ENCODE measurements around the gene MCM3.

Gene MCM3

DNA sequence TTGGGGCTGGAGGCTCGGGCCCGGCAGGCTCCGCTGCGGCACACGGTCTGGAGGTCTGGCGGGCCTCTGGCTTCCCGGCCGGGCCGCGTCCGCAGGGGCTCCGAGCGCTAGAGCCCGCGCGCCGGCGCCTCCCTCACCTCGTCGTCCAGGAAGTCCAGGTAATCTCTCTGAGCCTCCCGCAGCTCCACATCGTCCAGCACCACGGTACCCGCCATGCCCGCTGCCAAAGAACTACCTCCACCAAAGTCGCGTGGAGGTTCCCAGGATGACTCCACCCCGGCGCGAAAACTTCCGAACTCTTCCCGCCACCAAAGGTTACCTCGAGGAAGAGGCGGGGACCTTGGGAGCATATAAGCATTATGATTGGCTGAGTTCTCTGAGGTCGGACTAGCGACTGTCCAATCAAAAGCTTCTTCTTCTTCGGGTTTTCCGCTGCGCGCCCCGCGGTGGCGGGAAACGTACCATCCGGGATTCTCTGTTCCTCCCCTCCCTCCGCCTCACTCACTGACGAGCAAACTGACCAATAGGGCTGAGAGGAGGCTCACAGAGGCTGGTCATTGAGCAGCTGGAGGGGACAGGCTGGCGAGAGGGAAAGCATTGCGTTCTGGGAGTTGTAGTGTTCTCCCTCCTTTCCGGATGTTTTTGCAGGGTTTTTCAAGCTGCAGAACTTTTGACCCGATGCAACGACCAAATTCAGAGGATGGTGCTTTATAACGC, at the start of gene MCM3:
Gene MCM3 (minus strand): TSS at position 283 of the 717 bp plus-strand sequence. CDS start 68 bp downstream, at position 215.
- DNase-seq: peak; percentile 98

DNA sequence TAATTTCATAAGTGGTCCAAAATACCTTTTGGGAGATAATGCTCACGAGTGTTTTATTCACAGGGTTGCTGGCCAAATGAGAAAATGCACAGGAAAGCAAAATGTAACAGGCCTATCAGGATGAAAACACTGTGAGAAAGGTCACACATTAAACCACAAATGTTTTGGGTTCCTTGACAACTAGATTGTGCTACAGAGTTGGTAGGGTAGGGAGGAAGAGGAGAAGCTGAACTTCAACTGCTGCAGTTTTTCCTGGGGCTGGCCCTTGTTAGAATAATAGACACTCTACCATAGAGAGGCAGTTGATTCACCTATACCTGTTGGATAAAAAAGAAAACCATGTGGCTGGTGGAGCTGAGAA, 49.3 kb upstream of the MCM3 start:
- DNase-seq: no peak

DNA sequence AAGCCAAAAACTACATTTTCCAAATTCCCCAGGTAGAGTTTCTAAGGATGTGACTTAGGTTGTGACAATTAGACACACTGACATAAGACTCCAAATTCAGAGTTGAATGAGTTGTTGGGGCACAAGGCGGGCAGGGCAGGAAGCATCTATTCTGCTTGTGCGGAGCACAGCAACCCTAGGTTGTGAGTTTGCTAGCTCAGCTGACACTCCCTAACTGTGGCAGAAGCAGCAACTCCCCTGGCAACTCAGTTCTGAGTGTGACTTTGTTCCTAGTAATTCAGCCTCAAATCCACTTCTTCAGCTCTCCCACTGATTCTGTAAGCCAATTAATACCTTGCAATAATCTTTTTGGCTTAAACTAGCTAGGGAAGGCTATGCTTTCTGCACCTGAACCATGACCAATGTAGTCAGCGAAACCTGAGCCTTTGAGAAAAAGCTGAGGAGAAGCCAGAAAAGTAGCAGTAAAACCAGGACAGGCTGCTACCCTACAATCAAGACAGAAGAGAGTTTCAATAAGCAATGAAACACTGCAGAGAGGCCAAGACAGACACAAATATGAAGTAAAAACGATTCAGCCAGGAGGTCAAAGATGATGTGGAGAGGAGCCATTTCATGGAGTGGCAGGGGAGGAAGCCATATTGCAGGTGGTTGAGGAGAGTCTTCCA, 47.4 kb upstream of the MCM3 start:
- DNase-seq: no peak

DNA sequence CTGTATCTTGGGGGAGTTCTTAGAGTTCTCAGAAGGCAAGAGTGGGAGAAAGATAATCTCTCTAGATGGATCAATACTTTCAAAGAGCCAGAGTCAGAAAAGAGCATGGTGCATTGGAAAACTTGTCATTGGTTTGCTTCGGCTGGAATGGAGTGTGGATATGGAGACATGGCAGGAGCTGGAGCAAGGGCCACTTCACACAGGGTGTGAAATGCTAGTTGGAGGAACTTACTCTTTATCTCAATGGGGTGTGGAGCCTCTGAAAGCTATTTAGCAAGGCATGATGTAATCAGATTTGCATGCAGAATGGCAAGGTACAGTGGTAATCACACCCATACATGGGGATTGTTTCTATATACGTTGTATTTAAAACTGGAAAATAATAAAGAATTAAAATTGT, 45.9 kb upstream of the MCM3 start:
- DNase-seq: no peak

DNA sequence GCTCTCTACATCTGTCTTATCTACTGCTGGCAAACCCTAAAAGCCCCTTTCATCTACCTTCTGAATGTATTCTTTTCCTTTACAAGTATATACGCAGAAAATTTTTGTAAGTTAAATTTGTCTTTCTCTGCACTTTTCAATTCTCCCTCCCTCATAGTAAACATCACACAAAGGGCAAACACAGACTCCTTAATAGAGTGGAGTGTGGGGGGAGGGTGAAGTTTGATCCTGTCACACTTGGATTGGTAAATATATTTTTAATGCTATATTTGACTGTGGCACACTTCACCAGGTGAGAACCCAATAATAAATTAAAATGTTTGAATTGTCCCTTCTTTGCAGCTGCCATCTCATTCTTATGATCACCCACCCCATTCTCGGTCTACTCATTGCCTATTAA, 44.2 kb upstream of the MCM3 start:
- DNase-seq: no peak

DNA sequence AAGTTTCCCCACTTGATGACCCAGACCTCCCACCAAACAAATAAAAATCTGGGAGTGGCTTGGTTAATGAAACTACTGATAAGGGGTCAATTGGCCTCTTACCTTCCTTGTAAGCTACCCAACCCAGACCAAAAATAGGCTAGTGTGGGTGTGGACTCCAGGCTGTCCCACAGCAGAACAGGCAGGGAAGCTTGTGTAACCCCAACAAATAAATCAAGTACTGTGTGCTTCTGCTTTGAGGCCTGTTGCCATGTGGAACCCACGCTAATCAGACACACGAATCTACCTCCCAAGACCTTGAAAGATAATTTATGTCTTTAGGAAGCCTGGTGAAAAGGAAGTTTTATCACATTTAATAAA, 43.7 kb upstream of the MCM3 start:
- no peak for DNase-seq

DNA sequence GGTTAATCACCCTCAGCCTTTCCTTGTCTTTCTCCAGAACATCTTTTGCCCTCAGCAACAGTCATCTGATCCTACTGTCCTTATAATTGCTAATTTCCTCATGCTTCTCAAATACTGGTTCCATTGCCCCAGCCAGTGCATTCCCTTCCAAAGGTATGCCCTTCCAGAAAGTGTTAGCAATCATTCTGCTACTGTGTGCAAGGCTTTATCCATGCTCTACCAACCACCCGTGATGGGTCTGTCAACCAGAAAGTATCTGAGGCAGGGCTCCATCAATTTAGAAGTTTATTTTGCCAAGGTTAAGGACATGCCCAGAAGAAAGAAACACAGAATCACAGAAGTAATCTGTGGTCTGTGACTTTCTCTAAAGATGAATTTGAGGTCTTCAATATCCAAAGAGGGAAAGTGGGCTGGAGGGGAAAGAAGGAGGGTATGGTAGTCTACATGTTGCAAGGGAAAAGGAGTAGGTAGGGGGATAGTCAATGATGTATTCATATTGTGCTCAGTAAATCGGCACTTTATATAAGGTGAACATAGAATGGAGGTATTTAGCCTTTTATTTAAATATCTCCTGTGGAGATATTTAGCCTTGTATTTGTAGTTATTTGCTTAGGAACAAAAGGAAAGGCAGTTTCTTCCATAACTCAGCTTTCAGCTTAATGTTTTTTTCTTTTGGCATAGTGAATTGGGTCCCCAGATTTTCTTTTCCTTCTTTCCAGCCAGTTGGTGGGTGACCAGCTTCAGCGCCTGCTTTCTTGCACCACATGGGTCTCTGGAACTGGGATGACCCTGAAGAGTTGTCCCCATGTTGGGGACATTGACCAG, 42.2 kb upstream of the MCM3 start:
- no peak for DNase-seq

DNA sequence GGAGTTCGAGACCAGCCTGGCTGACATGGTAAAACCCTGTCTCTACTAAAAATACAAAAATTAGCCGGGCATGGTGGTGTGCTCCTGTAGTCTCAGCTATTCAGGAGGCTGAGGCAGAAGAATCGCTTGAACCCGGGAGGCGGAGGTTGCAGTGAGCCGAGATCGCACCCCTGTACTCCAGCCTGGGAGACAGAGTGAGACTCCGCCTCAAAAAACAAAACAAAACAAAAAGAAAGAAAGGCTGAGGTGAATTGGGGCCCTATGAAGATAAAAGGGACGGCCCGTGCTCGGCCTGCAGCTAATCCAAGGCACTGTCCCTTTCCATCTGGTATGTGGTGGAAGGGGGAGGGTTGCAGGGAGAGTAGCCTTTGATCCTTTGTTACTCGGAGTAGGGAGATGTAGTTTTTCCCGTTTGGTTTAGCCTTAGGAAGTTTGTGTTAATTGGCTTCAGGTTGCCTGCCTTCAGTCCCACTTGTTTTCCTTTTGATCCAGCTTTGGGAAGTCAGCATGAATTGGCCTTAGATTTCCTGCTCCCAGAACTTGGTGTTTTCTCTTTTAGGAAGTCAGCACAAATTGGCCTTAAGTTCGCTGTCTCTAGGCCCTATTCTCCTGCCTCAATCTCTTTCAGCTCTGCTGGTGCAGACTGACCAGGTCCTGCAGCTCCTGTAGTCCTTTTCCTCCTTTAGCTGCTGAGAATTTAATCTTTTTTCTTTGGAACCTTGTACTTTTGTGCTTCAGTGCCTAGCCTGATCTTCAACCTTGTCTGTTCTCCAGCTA, 41.3 kb upstream of the MCM3 start:
- DNase-seq: no peak

DNA sequence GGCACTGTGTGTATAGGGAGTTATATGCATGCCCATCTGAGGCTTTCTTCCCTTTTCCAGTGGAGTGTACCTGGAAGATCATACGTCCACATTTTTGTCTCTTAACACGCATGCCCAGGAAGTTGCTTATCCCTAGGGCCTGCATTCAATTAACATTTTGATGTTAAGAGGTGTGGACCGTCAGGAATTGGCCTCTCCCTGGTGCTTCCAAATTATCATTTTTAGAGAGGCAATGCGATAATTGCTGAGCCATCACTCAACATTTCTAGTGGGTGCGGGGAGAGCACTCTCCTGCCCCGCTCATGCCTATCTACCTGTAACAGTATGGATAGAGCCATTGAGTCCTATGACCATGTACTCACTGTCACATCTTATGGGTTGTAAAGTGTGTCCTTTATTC, 39.6 kb upstream of the MCM3 start:
- no peak for DNase-seq

DNA sequence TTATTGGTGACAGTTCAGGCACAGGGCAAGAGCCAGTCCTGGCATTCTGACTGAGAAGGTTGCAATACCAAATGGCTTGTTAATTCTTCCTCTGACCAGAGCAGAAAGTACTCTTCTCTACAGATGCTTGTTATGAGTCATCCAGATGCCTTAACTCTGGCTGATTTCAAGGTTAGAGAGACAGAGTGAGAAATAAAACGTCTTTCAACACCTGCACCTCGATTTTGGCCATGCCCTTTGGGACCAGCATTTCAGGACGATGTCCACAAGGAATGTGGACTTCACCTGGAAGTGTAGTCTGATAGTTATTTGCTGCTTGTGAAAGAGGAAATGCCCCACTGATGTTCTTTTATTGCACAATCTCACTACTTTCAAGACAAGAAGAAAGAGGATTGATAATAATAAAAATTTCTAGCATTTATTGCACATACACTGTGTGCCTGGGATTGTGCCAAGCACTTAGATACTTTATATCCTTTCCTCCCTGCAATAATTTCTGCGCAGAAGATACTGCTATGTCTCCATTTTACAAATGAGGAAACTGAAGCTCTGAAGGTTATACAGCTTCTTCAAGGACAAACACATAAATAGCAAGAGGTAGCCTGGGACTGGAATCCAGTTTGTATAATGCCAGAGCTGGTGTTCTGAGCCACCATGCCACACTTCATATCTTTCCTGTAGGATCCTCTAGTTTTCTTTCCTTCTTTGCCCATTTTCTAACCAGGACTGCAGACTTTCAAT, 33.5 kb upstream of the MCM3 start:
- DNase-seq: no peak

DNA sequence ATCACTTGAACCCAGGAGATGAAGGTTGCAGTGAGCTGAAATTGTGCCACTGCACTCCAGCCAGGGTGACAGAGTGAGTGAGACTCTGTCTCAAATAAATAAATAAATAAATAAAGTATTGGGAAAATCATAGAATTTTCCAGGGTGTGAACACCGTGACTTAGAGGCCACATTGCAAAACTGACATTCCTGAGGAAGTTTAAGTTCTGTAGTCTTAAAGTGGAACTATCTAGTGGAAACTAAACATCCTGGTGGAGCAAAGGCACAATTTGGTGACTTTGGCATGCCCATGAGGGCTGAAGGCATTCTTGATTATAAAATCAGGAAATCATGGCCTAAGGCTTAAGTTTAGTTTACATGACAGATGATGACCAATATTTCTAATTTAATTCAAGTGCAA, 32.7 kb upstream of the MCM3 start:
- no peak for DNase-seq

DNA sequence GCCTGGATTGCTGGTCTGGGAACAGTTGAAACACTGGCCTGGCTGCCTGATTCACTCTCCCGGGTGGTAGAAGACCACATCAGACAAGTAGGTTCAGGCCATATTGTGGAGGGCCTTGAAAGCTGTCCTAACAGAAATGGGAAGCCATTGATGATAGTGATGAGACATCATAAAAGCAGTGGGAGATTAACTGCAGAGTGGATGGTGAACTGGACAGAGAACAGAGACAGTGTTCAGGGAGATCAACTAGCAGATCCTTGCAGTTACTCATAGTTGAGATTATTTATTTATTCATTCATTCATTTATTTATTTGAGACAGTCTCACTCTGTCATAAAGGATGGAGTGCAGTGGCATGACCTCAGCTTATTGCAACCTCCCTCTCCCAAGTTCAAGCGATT, 30.2 kb upstream of the MCM3 start:
- no peak for DNase-seq

DNA sequence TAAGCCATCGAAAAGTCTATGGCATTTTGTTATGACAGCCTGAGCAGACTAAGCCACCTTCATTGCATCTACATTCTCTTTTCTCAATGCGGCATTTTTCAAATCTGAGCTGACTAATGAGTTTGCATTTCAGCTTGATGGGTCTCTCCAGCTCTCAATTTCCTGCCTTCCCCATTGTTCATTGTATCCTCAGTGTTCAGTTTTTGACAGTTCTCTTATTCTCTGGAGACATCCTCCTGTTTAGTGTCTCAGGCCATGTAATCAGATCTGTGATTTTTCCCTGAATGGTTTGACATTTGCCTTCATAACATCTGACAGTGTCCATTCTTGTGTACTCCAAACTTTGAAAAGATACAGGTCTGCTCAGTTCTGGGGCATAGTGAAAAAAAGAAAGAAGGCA, 27.9 kb upstream of the MCM3 start:
- no peak for DNase-seq

DNA sequence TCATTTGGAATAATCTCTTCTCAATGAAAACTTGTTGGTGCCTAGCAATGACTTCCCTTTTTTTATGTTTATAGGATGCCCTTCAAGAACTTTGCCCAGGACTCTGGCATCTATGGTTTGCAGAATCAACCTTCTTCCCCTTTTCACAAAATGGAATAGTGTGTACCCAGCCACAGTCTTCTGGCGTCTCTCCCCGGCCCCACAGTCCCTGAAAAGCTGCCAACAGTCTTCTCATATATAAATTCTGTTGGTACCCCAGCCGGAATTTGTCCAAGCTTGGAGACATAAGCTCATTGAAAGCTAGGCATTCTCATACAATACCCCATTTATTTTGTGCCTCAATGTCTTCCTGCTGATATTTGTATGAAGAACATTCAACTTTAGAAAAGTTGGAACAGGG, 26.4 kb upstream of the MCM3 start:
- DNase-seq: no peak

DNA sequence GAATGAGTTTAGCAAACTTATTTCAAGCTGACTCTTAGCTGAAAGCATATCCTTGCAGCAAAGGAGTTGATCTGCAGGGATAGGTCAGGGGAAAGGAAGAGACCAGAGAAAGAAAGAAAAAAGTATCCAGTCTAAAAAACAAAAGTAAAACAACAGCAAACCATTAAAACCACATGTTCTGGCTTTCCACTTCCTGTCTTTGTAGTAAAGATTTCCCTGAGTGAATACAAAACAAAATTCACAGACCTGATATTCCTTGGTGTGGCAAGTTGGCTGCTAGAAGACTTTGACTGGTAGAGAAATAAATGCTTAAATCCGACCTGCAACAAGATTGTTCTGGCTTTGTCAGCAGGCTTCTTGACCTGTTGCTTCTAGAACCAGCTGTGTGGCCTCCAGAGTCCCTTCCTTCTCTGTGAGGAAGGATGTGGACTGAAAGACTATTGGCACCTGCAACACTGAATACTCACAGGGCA, 23.4 kb upstream of the MCM3 start:
- DNase-seq: no peak

DNA sequence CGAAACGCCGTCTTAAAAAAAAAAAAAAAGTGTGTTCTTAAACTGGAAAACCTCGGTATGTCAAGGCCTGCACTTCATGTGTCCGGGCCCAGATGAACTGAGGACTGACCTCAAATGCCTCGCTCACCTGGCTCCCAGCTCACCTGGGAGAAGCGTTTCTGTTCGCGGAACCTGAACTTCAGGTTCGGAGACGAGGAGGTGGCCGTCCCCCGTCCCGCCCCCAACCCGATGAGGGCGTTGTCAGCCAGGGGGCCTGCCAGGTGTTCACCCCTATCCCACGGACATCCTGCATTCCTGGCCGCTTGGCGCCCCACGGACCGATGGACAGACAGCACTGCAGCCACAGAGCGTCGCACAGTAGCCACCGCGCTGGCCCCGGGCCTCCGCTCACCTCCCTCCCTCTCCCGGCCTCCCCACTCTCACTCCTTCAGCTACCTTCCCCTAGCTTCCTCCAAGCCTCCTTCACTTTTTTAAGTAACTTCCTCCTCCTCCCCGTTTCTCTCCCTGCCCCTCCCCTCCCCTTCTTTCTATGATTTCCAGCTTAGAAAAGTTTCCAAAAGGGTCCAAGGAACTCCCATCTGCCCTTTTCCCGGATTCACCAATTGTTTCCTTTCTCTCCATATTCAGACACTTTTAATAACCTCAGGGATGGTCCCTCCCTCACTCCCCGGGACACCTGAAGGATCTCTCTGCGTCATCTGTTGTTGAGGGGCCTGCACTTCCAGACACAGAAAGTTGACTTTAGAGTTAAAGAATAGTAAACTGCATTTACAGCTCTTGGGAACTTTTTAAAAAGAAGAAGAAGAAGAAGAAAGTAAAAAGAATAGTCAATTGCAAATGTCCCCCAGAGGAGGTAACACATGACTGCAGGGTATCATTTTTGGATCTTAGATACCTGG, 22.7 kb upstream of the MCM3 start:
- no peak for DNase-seq

DNA sequence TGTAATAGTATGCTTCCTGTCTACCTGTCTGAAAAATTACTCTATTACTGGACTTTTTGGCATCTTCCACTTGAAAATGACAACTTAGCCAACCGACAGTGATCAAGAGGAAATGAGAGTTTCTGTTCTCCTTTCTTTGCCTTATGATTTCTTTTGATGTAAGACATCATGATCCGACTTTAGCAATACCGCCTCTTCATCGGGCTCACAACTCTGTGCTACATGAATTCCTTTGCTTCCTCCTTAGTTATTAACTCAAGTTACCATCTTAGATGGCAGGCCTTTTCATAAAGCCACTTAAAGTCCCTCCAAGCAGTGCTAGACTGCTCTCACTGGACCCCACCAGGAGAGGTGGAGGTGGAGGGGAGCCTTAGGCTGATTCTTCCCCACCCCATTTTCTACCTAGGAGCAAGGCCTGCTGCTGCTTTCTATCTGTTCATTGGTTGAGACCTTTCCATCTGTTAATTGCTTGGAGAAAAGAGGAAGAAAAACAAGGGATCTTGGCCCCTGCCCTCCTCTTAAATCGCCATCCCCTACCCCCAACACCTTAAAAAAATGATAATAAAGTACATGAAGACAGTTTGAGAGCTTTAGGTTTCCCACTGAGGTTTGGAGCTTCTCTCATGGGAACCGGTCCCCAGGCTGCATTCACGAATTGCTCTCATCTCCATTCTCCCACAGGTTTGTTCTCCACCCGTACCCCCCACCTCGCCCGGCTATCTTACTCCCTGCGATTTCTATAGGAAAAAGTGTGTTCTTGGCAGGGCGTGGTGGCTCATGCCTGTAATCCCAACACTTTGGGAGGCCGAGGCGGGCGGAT, 21.6 kb upstream of the MCM3 start:
- no peak for DNase-seq

DNA sequence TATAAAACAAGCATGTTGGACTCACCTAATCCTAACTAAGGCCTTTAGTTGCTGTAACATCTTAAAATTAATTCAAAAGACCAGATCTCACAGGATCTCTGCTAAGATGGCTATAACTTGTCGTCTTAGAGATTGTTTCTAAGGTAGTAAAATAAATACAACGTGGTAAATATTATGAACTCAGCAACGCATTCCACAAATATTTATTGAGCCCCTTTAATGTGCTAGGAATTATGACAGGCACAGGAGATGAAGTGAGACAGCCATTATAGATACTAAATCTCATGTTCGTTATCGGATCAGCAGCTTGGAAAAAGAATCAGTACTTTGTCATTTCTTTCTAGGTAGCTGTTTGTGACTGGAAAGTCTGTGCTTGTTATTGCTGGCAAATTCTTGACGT, 20.9 kb upstream of the MCM3 start:
- no peak for DNase-seq

DNA sequence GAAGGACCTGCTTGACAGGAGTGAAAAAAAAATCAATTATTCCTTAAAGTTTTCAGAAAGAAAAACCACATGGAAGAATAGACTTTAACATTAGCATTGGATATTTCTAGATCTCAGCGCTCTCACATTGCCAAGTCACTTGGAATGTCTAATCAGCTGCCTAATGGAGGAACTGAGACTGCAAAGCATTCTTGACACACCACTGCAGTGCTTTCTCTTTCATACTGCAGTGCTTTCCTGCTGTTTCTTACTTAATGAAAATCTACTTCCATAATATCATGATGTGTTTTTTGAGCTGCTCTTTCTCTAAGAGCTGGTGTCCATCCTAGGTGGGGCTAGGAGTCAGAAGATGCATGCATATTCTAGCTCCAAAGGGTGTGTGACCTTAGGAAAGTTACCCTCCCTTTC, 20.4 kb upstream of the MCM3 start:
- no peak for DNase-seq

DNA sequence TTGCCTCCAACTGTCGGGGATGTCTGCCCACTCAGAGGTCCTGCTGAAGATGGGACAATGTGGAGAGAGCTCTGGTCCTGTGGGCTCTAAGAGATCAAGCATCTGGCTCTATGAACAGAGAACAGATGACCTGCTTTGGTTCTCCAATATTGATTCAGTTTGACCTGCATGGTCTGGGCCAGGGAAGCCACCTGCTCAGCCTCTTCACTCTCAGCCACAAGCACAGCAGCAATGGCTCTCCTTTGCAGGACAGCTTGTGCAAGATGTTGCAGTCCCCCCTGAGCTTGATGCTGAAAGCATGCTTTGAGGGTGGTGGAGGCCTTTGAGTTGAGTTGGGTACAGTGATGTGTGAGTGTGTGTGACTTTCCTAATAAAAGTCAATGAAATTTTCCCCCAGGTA, 18.6 kb upstream of the MCM3 start:
- no peak for DNase-seq
